WTC11 (cell line): ENCODE data around the gene RNF19B. TPM values are rescaled to one million over a fixed set of nuclear protein-coding genes. Genes with fewer than 3 reads are reported as not detected.

Source experiments
- ATAC-seq: fragments of 200-7000 bp; cut with Tn5 transposase; 2 replicates; pipeline ENCODE4 v1.10.0; 2021; ENCODE audit warnings: mild to moderate bottlenecking, moderate library complexity
- CTCF ChIA-PET: fragments of 300-600 bp; sonication (Branson Sonifier 250); formaldehyde crosslinking; loops from one replicate; lab custom pipeline; 2021; ENCODE audit warnings: antibody characterized with exemption; lab: Charles Lee
- POLR2A ChIA-PET: fragments of 350-600 bp; sonication (Branson Sonifier 250); formaldehyde crosslinking; loops from one replicate; lab custom pipeline; 2021; ENCODE audit warnings: antibody characterized with exemption; lab: Charles Lee
- DNase-seq: peaks from one replicate; pipeline ENCODE4 v3.0.0; 2021; ENCODE audit warnings: low spot score
- H3K27ac Mint-ChIP-seq: 2 replicates; pipeline ENCODE4 v1.8.0; 2021; ENCODE audit warnings: mixed read lengths
- H3K27me3 Mint-ChIP-seq: 2 replicates; pipeline ENCODE4 v1.8.0; 2021; ENCODE audit warnings: low read depth, mild to moderate bottlenecking, moderate library complexity, mixed read lengths
- H3K36me3 Mint-ChIP-seq: 2 replicates; pipeline ENCODE4 v1.8.0; 2021; ENCODE audit warnings: mixed read lengths
- H3K4me1 Mint-ChIP-seq: 2 replicates; pipeline ENCODE4 v1.8.0; 2022; ENCODE audit warnings: mixed read lengths
- H3K4me3 Mint-ChIP-seq: 2 replicates; pipeline ENCODE4 v1.8.0; 2021; ENCODE audit warnings: mild to moderate bottlenecking, moderate library complexity, mixed read lengths
- H3K9me3 Mint-ChIP-seq: 2 replicates; pipeline ENCODE4 v1.8.0; 2021; ENCODE audit warnings: mixed read lengths
- CREB1 ChIP-seq: sonication (generic); formaldehyde crosslinking; IDR thresholded peaks from 2 replicates; pipeline ENCODE4 v1.8.0; 2023; ENCODE audit warnings: mild to moderate bottlenecking, missing genetic modification reagents
- CTCF ChIP-seq: fragments of 200-600 bp; IDR thresholded peaks from 2 replicates; pipeline ENCODE4 v1.8.0; 2022; ENCODE audit warnings: antibody characterized with exemption
- E2F1 ChIP-seq: sonication (generic); formaldehyde crosslinking; IDR thresholded peaks from 2 replicates; pipeline ENCODE4 v1.8.0; 2022; ENCODE audit warnings: mild to moderate bottlenecking, missing genetic modification reagents
- GABPB1 ChIP-seq: sonication (generic); formaldehyde crosslinking; IDR thresholded peaks from 2 replicates; pipeline ENCODE4 v1.8.1; 2023; ENCODE audit warnings: mild to moderate bottlenecking, missing genetic modification reagents
- IRF1 ChIP-seq: sonication (generic); formaldehyde crosslinking; IDR thresholded peaks from 2 replicates; pipeline ENCODE4 v1.8.0; 2023; ENCODE audit warnings: missing genetic modification reagents
- NFE2L1 ChIP-seq: sonication (generic); formaldehyde crosslinking; IDR thresholded peaks from 2 replicates; pipeline ENCODE4 v1.8.1; 2023; ENCODE audit warnings: missing genetic modification reagents
- NFYB ChIP-seq: sonication (generic); formaldehyde crosslinking; conservative IDR thresholded peaks from 2 replicates; pipeline ENCODE4 v1.8.0; 2022; ENCODE audit warnings: low read depth, missing genetic modification reagents
- OVOL2 ChIP-seq: fragments of 250-450 bp; sonication (Bioruptor Pico); IDR thresholded peaks from 2 replicates; pipeline ENCODE4 v1.9.0; 2021; ENCODE audit warnings: mild to moderate bottlenecking, borderline replicate concordance
- PRDM15 ChIP-seq: sonication (generic); formaldehyde crosslinking; IDR thresholded peaks from 2 replicates; pipeline ENCODE4 v1.8.0; 2022; ENCODE audit warnings: missing genetic modification reagents
- RELA ChIP-seq: sonication (generic); formaldehyde crosslinking; IDR thresholded peaks from 2 replicates; pipeline ENCODE4 v1.8.1; 2022; ENCODE audit warnings: missing genetic modification reagents, mild to moderate bottlenecking, borderline replicate concordance
- RORB ChIP-seq: fragments of 250-450 bp; sonication (Bioruptor Pico); IDR thresholded peaks from 2 replicates; pipeline ENCODE4 v1.9.0; 2021; ENCODE audit warnings: mild to moderate bottlenecking
- SMAD3 ChIP-seq: sonication (generic); formaldehyde crosslinking; IDR thresholded peaks from 2 replicates; pipeline ENCODE4 v1.8.0; 2022; ENCODE audit warnings: missing genetic modification reagents, mild to moderate bottlenecking, borderline replicate concordance
- USF2 ChIP-seq: sonication (generic); formaldehyde crosslinking; IDR thresholded peaks from 2 replicates; pipeline ENCODE4 v1.8.1; 2023; ENCODE audit warnings: mild to moderate bottlenecking, missing genetic modification reagents, moderate library complexity
- ZBTB21 ChIP-seq: sonication (generic); formaldehyde crosslinking; IDR thresholded peaks from 2 replicates; pipeline ENCODE4 v1.8.1; 2023; ENCODE audit warnings: mild to moderate bottlenecking, missing genetic modification reagents, borderline replicate concordance
- ZNF219 ChIP-seq: sonication (generic); formaldehyde crosslinking; IDR thresholded peaks from 2 replicates; pipeline ENCODE4 v1.8.0; 2023; ENCODE audit warnings: missing genetic modification reagents, mild to moderate bottlenecking, borderline replicate concordance
- ZNF423 ChIP-seq: fragments of 250-450 bp; sonication (Bioruptor Pico); IDR thresholded peaks from 2 replicates; pipeline ENCODE4 v2.1.2; 2022; ENCODE audit warnings: mild to moderate bottlenecking, moderate library complexity
- ZNF671 ChIP-seq: fragments of 250-450 bp; sonication (Bioruptor Pico); IDR thresholded peaks from 2 replicates; pipeline ENCODE4 v1.8.0; 2021; ENCODE audit warnings: mild to moderate bottlenecking
- total RNA-seq: library from RNA; stranded (reverse); gene quantifications from 3 replicates; pipeline ENCODE4 v1.2.3, GENCODE V29; 2021
- TF ChIP-seq, protein P1 (sequence below): sonication (generic); formaldehyde crosslinking; IDR thresholded peaks from 2 replicates; pipeline ENCODE4 v1.8.0; 2022; ENCODE audit warnings: mild to moderate bottlenecking, missing genetic modification reagents

The RNF19B gene
- total RNA-seq, 1 experiment from 2014 or later = 21.9 TPM

GRCh38 chr1:32928285-32928684 is 36.3 kb downstream of the RNF19B start:
- Mint-ChIP-seq H3K27ac (no peak overlapping the region), H3K9me3 (no peaks in the 10 kb centered on the region), H3K4me3 (no peak overlapping the region), H3K4me1 (peaks cover 21% of the 10 kb centered on the region), H3K36me3 (no peaks in the 10 kb centered on the region), H3K27me3 (peaks cover 60% of the 10 kb centered on the region)
- ChIA-PET CTCF (no interaction called here), POLR2A (no interaction called here)
- DNase-seq = no peak
- TF ChIP-seq ZNF423 (CRISPR knock-in tag) (no peak), OVOL2 (CRISPR knock-in tag) (no peak), ZBTB21 (CRISPR knock-in tag) (no peak), CREB1 (CRISPR knock-in tag) (no peak), E2F1 (no peak), NFYB (CRISPR knock-in tag) (no peak), PRDM15 (no peak), SMAD3 (CRISPR knock-in tag) (no peak), GABPB1 (no peak), IRF1 (CRISPR knock-in tag) (no peak), RORB (CRISPR knock-in tag) (no peak), CTCF (no peak), ZNF671 (CRISPR knock-in tag) (no peak), NFE2L1 (CRISPR knock-in tag) (no peak), ZNF219 (CRISPR knock-in tag) (no peak)
- TF ChIP-seq, protein P1, sequence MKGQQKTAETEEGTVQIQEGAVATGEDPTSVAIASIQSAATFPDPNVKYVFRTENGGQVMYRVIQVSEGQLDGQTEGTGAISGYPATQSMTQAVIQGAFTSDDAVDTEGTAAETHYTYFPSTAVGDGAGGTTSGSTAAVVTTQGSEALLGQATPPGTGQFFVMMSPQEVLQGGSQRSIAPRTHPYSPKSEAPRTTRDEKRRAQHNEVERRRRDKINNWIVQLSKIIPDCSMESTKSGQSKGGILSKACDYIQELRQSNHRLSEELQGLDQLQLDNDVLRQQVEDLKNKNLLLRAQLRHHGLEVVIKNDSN (CRISPR knock-in tag) = no peak
- ATAC-seq = no peak

DNA sequence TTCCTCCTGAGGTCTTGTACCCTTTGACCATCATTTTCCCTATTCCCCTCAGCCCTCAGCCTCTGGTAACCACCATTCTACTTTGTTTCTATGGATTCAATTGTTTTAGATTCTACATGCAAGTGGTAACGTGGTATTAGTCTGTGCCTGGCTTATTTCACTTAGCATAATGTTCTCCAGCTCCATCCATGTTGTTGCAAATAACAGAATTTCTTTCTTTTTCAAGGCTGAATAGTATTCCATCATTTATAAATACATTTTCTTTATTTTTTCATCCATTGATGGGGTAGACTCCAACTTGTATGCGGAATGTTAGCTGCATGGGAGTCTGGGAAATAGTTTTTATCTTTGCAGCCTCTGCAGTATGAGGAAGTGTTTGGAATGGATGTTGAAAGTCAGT is 37.2 kb downstream of the RNF19B start:
- POLR2A ChIA-PET = interaction anchor here (0.6 kb wide), 1 partner anchor 151 kb away, joined by 3 read pairs; no protein-coding TSS in a partner anchor
- H3K4me1 Mint-ChIP-seq = peaks cover 21% of the 10 kb centered on the region
- no peak overlapping the region for H3K4me3 Mint-ChIP-seq
- ATAC-seq = no peak
- peaks cover 69% of the 10 kb centered on the region for H3K27me3 Mint-ChIP-seq
- H3K27ac Mint-ChIP-seq = no peak overlapping the region
- H3K36me3 Mint-ChIP-seq = no peaks in the 10 kb centered on the region
- H3K9me3 Mint-ChIP-seq = no peaks in the 10 kb centered on the region
- no peak for DNase-seq
- TF ChIP-seq USF2 (CRISPR knock-in tag) (no peak), RELA (CRISPR knock-in tag) (no peak)
- TF ChIP-seq, all 79 proteins: peak for 0
- CTCF ChIA-PET = interaction anchor here (3.7 kb wide), 1 partner anchor 158 kb away, joined by 29 read pairs; no protein-coding TSS in a partner anchor
